ENCODE data around the gene TMEM252.
A peak's percentile ranks its signal among the peaks of the same experiment; 100 is the strongest.

The TMEM252 gene

DNA sequence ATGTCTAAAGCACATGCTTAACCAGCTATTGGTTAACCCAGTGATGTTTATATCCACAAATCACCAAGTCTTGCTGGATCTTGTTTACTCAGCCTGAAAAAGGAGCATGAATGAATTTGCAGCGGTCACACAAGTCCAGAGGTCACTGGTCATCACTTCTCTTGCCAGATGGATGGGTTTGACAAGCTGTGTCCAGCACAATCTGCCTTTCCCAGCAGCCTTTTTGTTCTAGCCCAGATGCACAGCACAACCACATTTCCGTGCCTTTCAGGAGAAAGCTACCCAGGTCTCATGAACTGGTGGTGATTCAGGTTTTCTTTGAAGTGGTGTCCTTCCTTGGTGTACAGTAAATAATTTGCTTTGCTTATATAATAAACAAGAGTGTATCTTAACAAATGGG lies 32.1 kb downstream of the TMEM252 start:
- no peak overlapping the region for H3K4me3 ChIP-seq (ENCODE audit: low read length)
- TF ChIP-seq, protein P1, sequence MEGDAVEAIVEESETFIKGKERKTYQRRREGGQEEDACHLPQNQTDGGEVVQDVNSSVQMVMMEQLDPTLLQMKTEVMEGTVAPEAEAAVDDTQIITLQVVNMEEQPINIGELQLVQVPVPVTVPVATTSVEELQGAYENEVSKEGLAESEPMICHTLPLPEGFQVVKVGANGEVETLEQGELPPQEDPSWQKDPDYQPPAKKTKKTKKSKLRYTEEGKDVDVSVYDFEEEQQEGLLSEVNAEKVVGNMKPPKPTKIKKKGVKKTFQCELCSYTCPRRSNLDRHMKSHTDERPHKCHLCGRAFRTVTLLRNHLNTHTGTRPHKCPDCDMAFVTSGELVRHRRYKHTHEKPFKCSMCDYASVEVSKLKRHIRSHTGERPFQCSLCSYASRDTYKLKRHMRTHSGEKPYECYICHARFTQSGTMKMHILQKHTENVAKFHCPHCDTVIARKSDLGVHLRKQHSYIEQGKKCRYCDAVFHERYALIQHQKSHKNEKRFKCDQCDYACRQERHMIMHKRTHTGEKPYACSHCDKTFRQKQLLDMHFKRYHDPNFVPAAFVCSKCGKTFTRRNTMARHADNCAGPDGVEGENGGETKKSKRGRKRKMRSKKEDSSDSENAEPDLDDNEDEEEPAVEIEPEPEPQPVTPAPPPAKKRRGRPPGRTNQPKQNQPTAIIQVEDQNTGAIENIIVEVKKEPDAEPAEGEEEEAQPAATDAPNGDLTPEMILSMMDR (conservative IDR thresholded peaks at IDR 0.05; ENCODE audit: low read length): no peak
- DNase-seq (ENCODE audit: low read depth): no peak

- TF ChIP-seq, protein P1 (conservative IDR thresholded peaks at IDR 0.05; ENCODE audit: low read length): no peak
- no peak overlapping the region for H3K4me3 ChIP-seq (ENCODE audit: low read length)
- DNase-seq (ENCODE audit: low read depth): no peak
These were observed 32.9 kb downstream of the TMEM252 start for GRCh38 chr9:68507806-68508145.

DNA sequence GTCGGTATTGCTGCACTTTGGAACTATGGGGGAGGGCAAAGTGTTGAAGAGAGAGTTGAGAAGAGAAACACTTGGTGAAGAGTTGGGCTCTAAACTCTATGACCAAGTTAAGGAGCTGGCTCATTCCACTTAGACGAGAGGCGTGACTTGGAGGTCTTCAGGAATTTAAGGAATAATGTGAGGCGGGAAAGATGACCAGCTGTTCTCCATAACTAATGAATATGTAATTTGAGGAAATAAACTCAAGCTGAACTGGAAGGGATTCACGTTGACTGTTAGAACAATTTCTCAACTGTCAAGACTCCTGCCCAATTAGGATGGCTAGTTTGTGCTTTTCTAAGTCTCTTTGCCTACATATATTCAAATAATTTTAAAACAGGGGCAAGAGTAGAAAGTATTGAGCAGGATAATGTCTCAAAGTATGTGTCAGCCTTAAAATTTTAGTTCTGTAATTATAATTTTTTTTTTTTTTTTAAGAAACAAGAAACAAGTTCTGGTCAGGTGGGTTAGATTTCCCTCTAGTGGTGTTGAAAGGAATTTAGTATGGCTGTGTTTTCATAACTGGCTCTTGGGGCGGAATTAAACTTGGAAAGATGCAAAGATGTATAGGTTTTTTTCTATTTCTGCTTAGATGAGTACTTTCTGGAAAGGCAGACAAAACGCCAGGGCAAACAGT lies 33.4 kb downstream of the TMEM252 start:
- TF ChIP-seq, protein P1 (conservative IDR thresholded peaks at IDR 0.05; ENCODE audit: low read length): peak; percentile 67
- peak; percentile 31 for DNase-seq (ENCODE audit: low read depth)
- H3K4me3 ChIP-seq (ENCODE audit: low read length): no peak overlapping the region

- no peak overlapping the region for H3K4me3 ChIP-seq (ENCODE audit: low read length)
- TF ChIP-seq, protein P1 (conservative IDR thresholded peaks at IDR 0.05; ENCODE audit: low read length): no peak
- DNase-seq (ENCODE audit: low read depth): no peak
These were observed 34.1 kb downstream of the TMEM252 start for GRCh38 chr9:68506551-68506950.

- no peak overlapping the region for H3K4me3 ChIP-seq (ENCODE audit: low read length)
- TF ChIP-seq, protein P1 (conservative IDR thresholded peaks at IDR 0.05; ENCODE audit: low read length): no peak
- no peak for DNase-seq (ENCODE audit: low read depth)
These were observed 34.8 kb downstream of the TMEM252 start for GRCh38 chr9:68505681-68506409.

- no peak for DNase-seq (ENCODE audit: low read depth)
- TF ChIP-seq, protein P1 (conservative IDR thresholded peaks at IDR 0.05; ENCODE audit: low read length): no peak
- no peak overlapping the region for H3K4me3 ChIP-seq (ENCODE audit: low read length)
These were observed 38.4 kb downstream of the TMEM252 start for GRCh38 chr9:68502279-68502678.
